Hepatocyte (in vitro differentiated cells): ENCODE measurements around the gene SLC35C1. TPM values are rescaled to one million over a fixed set of nuclear protein-coding genes. Genes with fewer than 3 reads are reported as not detected.
A peak's percentile ranks its signal among the peaks of the same experiment; 100 is the strongest.
"Not testable (repeated sequence)": the region's sequence is repeated elsewhere in the genome, so short reads cannot be mapped to it uniquely, and the experiment has no call there.

Experiments used
- DNase-seq: peaks from one replicate; pipeline ENCODE4 v3.0.0-alpha.2; 2016; ENCODE audit warnings: low spot score
- H2AFZ ChIP-seq: fragments of 200-600 bp; sonication (generic); 2 replicates; pipeline ENCODE4 v1.6.0; 2016; ENCODE audit warnings: antibody characterized with exemption, mild to moderate bottlenecking
- H3K27ac ChIP-seq: fragments of 200-600 bp; sonication (generic); 2 replicates; pipeline ENCODE4 v1.5.1; 2016; ENCODE audit warnings: mild to moderate bottlenecking
- H3K27me3 ChIP-seq: fragments of 200-600 bp; sonication (generic); 2 replicates; pipeline ENCODE4 v1.6.1; 2016
- H3K36me3 ChIP-seq: fragments of 200-600 bp; sonication (generic); replicated peaks from 2 replicates; pipeline ENCODE4 v1.5.1; 2016; ENCODE audit warnings: low read depth; ENCODE audit not compliant: insufficient read depth
- H3K4me1 ChIP-seq: fragments of 200-600 bp; sonication (generic); 2 replicates; pipeline ENCODE4 v1.5.1; 2016; ENCODE audit warnings: mild to moderate bottlenecking, moderate library complexity; ENCODE audit not compliant: insufficient read depth
- H3K4me2 ChIP-seq: fragments of 200-600 bp; sonication (generic); 2 replicates; pipeline ENCODE4 v1.6.0; 2016
- H3K4me3 ChIP-seq: fragments of 200-600 bp; sonication (generic); 2 replicates; pipeline ENCODE4 v1.5.1; 2016; ENCODE audit warnings: mild to moderate bottlenecking
- H3K79me2 ChIP-seq: fragments of 200-600 bp; sonication (generic); 2 replicates; pipeline ENCODE4 v1.6.0; 2017; ENCODE audit warnings: mild to moderate bottlenecking
- H3K9me2 ChIP-seq: fragments of 200-600 bp; sonication (generic); replicated peaks from 2 replicates; pipeline ENCODE4 v1.6.0; 2017; ENCODE audit warnings: mild to moderate bottlenecking; ENCODE audit not compliant: insufficient read depth
- H3K9me3 ChIP-seq: fragments of 200-600 bp; sonication (generic); 2 replicates; pipeline ENCODE4 v1.5.1; 2016; ENCODE audit warnings: low read depth, mild to moderate bottlenecking
- H4K20me1 ChIP-seq: fragments of 200-600 bp; sonication (generic); 2 replicates; pipeline ENCODE4 v1.6.0; 2016; ENCODE audit warnings: mild to moderate bottlenecking; ENCODE audit not compliant: insufficient read depth, poor library complexity, severe bottlenecking
- CTCF ChIP-seq: fragments of 200-600 bp; sonication (generic); IDR thresholded peaks from 2 replicates; pipeline ENCODE4 v1.5.1; 2016; ENCODE audit warnings: antibody characterized with exemption, mild to moderate bottlenecking; ENCODE audit not compliant: poor library complexity
- EZH2 ChIP-seq: fragments of 200-600 bp; sonication (generic); IDR thresholded peaks from 2 replicates; pipeline ENCODE4 v1.6.1; 2016; ENCODE audit warnings: antibody characterized with exemption, mild to moderate bottlenecking, borderline replicate concordance
- EZH2phosphoT487 ChIP-seq: fragments of 200-600 bp; sonication (generic); IDR thresholded peaks from one replicate; pipeline ENCODE4 v1.6.1; 2018; ENCODE audit warnings: antibody characterized with exemption, mild to moderate bottlenecking, low read depth, moderate library complexity; ENCODE audit not compliant: unreplicated experiment, severe bottlenecking
- WGBS: methylation state at CpG from one replicate; pipeline ENCODE4 v1.1.6; 2016; ENCODE audit warnings: low lambda C conversion rate; ENCODE audit errors: missing lambda C conversion rate; 5-methylcytosine and 5-hydroxymethylcytosine counted together
- polyA plus RNA-seq: library from polyadenylated mRNA; unstranded; fragments of >200 nt; fragmentation: Nextera tagmentation; extraction: Ambion mirVana; gene quantifications from 2 replicates; pipeline ENCODE4 v1.2.1, GENCODE V29; 2016
- total RNA-seq: library from RNA; depleted of rRNA; stranded (reverse); fragments of >200 nt; gene quantifications from 2 replicates; pipeline ENCODE4 v1.2.3, GENCODE V29; 2014

Gene SLC35C1
- total and polyA plus RNA-seq, 2 experiments from 2014 or later, result 12.7 to 22.1 TPM

GRCh38 chr11:45834298-45834756, 29.4 kb downstream of the SLC35C1 start:
- no peaks in the 10 kb centered on the region for H3K9me3 ChIP-seq
- no peaks in the 10 kb centered on the region for H4K20me1 ChIP-seq
- no peaks in the 10 kb centered on the region for H3K36me3 ChIP-seq
- no peak overlapping the region for H3K4me3 ChIP-seq
- no peaks in the 10 kb centered on the region for H3K9me2 ChIP-seq
- H3K27ac ChIP-seq, result no peak overlapping the region
- WGBS, result 77% methylated on average over 4 of the region's 4 CpGs
- no peaks in the 10 kb centered on the region for H3K27me3 ChIP-seq
- H3K79me2 ChIP-seq, result no peaks in the 10 kb centered on the region
- H3K4me2 ChIP-seq, result no peak overlapping the region
- TF ChIP-seq EZH2 (no peak), CTCF (no peak), EZH2phosphoT487 (no peak)
- DNase-seq, result no peak
- no peak overlapping the region for H2AFZ ChIP-seq
- H3K4me1 ChIP-seq, result no peaks in the 10 kb centered on the region

GRCh38 chr11:45839204-45839603, 34.3 kb downstream of the SLC35C1 start:
- H3K27ac ChIP-seq, result no peak overlapping the region
- H3K4me3 ChIP-seq, result no peak overlapping the region
- no peaks in the 10 kb centered on the region for H3K4me1 ChIP-seq
- no peak for DNase-seq
- H3K9me2 ChIP-seq, result no peaks in the 10 kb centered on the region
- no peaks in the 10 kb centered on the region for H3K79me2 ChIP-seq
- no peaks in the 10 kb centered on the region for H4K20me1 ChIP-seq
- H2AFZ ChIP-seq, result no peak overlapping the region
- H3K9me3 ChIP-seq, result no peaks in the 10 kb centered on the region
- TF ChIP-seq CTCF, result no peak
- TF ChIP-seq EZH2, result no peak
- TF ChIP-seq EZH2phosphoT487, result no peak
- WGBS, result 94% methylated on average over 6 of the region's 6 CpGs
- H3K36me3 ChIP-seq, result no peaks in the 10 kb centered on the region
- no peak overlapping the region for H3K4me2 ChIP-seq
- no peaks in the 10 kb centered on the region for H3K27me3 ChIP-seq

- WGBS, result 97% methylated on average over 13 of the region's 13 CpGs
- H3K27ac ChIP-seq, H3K4me2 ChIP-seq, H4K20me1 ChIP-seq, H3K9me3 ChIP-seq, H3K4me3 ChIP-seq, DNase-seq, H3K9me2 ChIP-seq, H3K4me1 ChIP-seq, H3K36me3 ChIP-seq, H3K27me3 ChIP-seq, H2AFZ ChIP-seq, H3K79me2 ChIP-seq: not testable (repeated sequence)
Measured at GRCh38 chr11:45840251-45840650, 35.3 kb downstream of the SLC35C1 start.

GRCh38 chr11:45843158-45843924, 38.4 kb downstream of the SLC35C1 start:
- Histone ChIP-seq H3K4me2 (peak overlapping the region; percentile 76), H3K4me1 (no peaks in the 10 kb centered on the region), H3K36me3 (no peaks in the 10 kb centered on the region), H2AFZ (peak overlapping the region; percentile 42), H3K9me3 (no peaks in the 10 kb centered on the region), H3K79me2 (peaks cover 6% of the 10 kb centered on the region), H3K4me3 (peak overlapping the region; percentile 6), H3K9me2 (no peaks in the 10 kb centered on the region), H3K27me3 (no peaks in the 10 kb centered on the region), H3K27ac (peak overlapping the region; percentile 97), H4K20me1 (no peaks in the 10 kb centered on the region)
- TF ChIP-seq EZH2 (no peak), CTCF (peak; percentile 97)
- DNase-seq, result peak; percentile 96
- WGBS, result 15% methylated on average over 22 of the region's 22 CpGs
